Activated CD4-positive, alpha-beta T cell treated with anti-CD3 and anti-CD28 coated beads, Interleukin-2, amount 50 U/mL, for 4 hours (primary cell): ENCODE measurements around the gene PDIA5.

Source experiments
- DNase-seq, 2 experiments: peaks; one replicate each; pipeline ENCODE4 v3.0.0-alpha.2; 2020

PDIA5 gene

GRCh38 chr3:123122057-123122456 is 55.2 kb downstream of the PDIA5 start:
- no peak for DNase-seq

- no peak for DNase-seq
Measured at GRCh38 chr3:123122525-123123315, 55.9 kb downstream of the PDIA5 start.

- no peak for DNase-seq
Measured at GRCh38 chr3:123123716-123124616, 57.1 kb downstream of the PDIA5 start.

GRCh38 chr3:123124971-123125370 is 58.1 kb downstream of the PDIA5 start:
- no peak for DNase-seq

- no peak for DNase-seq
Measured at GRCh38 chr3:123126031-123126430, 59.2 kb downstream of the PDIA5 start.

- DNase-seq = no peak
Measured at GRCh38 chr3:123126653-123127052, 59.8 kb downstream of the PDIA5 start.

- no peak for DNase-seq
Measured at GRCh38 chr3:123129092-123129491, 62.3 kb downstream of the PDIA5 start.

- DNase-seq = no peak
Measured at GRCh38 chr3:123129532-123129931, 62.7 kb downstream of the PDIA5 start.

- DNase-seq = no peak
Measured at GRCh38 chr3:123130079-123130750, 63.4 kb downstream of the PDIA5 start.

- DNase-seq = no peak
Measured at GRCh38 chr3:123134671-123135070, 67.8 kb downstream of the PDIA5 start.

GRCh38 chr3:123137001-123137400 is 70.2 kb downstream of the PDIA5 start:
- no peak for DNase-seq

GRCh38 chr3:123138839-123139444 is 72.1 kb downstream of the PDIA5 start:
- no peak for DNase-seq

GRCh38 chr3:123139522-123139921 is 72.7 kb downstream of the PDIA5 start:
- DNase-seq = no peak

GRCh38 chr3:123140550-123140949 is 73.7 kb downstream of the PDIA5 start:
- no peak for DNase-seq

- no peak for DNase-seq
Measured at GRCh38 chr3:123141276-123141675, 74.5 kb downstream of the PDIA5 start.

- DNase-seq = no peak
Measured at GRCh38 chr3:123143669-123144411, 77.0 kb downstream of the PDIA5 start.

GRCh38 chr3:123147754-123148535 is 81.1 kb downstream of the PDIA5 start:
- no peak for DNase-seq

GRCh38 chr3:123148772-123149171 is 81.9 kb downstream of the PDIA5 start:
- no peak for DNase-seq

GRCh38 chr3:123149525-123149924 is 82.7 kb downstream of the PDIA5 start:
- no peak for DNase-seq

- DNase-seq = no peak
Measured at GRCh38 chr3:123150449-123151215, 83.8 kb downstream of the PDIA5 start.
